Endothelial cell of umbilical vein (primary cell): ENCODE results near the gene ZNF385C.

ENCODE experiments used
- POLR2A ChIP-seq: IDR thresholded peaks from 2 replicates; pipeline ENCODE4 v1.6.1; 2012; ENCODE audit warnings: low read depth, mild to moderate bottlenecking, control low read depth, low read length
- TF ChIP-seq, protein P1 (sequence below), 2 donors: IDR thresholded peaks; 1 replicate in 1 of 2; 2 replicates in 1 of 2; pipeline ENCODE4 v1.5.1; 2011; ENCODE audit warnings: low read length in 2 of 2, mild to moderate bottlenecking in 2 of 2, moderate library complexity in 2 of 2, control low read depth in 1 of 2, inconsistent platforms in 1 of 2, low read depth in 1 of 2; ENCODE audit not compliant: insufficient read depth in 1 of 2; ENCODE audit errors: extremely low read depth in 1 of 2

DNA sequence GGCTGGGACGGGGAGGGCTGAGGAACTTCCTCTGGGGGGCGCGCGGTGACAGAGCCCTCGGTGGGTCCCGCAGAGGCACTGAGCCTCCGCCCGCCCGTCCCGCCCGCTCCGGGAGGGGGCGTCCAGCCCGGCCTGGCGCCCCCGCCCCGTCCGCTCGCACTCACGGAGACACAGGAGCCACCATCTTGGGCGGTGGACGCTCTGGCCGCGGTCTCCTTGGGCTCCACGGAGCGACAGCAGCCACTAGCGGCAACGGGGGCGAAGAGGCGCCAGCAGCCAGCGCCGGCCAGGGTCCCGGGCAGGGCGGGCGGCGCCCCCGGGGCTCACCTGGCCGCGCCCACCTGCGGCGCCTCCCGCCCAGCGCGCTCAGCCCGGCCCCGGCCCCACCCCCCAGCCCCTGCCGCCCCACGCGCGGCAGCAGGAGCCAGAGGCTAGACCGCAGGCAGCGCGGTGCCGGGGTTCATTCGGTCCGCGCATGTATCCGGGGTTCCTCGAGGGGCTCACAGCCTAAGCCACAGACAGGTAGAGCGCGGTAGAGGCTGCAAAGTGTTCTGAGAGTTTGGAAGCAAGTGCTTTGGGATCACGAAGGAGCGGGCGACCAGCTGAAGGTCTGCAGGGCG, 47.8 kb downstream of the ZNF385C start, which contains the start of gene C17orf113:
- TF ChIP-seq, protein P1, sequence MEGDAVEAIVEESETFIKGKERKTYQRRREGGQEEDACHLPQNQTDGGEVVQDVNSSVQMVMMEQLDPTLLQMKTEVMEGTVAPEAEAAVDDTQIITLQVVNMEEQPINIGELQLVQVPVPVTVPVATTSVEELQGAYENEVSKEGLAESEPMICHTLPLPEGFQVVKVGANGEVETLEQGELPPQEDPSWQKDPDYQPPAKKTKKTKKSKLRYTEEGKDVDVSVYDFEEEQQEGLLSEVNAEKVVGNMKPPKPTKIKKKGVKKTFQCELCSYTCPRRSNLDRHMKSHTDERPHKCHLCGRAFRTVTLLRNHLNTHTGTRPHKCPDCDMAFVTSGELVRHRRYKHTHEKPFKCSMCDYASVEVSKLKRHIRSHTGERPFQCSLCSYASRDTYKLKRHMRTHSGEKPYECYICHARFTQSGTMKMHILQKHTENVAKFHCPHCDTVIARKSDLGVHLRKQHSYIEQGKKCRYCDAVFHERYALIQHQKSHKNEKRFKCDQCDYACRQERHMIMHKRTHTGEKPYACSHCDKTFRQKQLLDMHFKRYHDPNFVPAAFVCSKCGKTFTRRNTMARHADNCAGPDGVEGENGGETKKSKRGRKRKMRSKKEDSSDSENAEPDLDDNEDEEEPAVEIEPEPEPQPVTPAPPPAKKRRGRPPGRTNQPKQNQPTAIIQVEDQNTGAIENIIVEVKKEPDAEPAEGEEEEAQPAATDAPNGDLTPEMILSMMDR (IDR thresholded peaks at IDR 0.05; ENCODE audit: extremely low read depth in 1 of 2, insufficient read depth in 1 of 2, low read depth in 1 of 2, low read length in 2 of 2), result peak; percentile 8 to 48
- TF ChIP-seq POLR2A, result no peak
